ENCODE data around the gene OR2A42. TPM values are rescaled to one million over a fixed set of nuclear protein-coding genes. Genes with fewer than 3 reads are reported as not detected.

Gene OR2A42
- not detected in 2 replicates for total RNA-seq

GRCh38 chr7:144239365-144239764, at the start of gene OR2A42:
TSS of gene OR2A42 (minus strand) at chr7:144239605. CDS start at chr7:144232843, 6,762 bp downstream.

GRCh38 chr7:144269188-144269587, 29.8 kb upstream of the OR2A42 start, which contains the start of gene CTAGE8:
TSS of gene CTAGE8 (minus strand) at chr7:144269288. CDS start at chr7:144269250, 38 bp downstream.

GRCh38 chr7:144264692-144265091, 25.3 kb upstream of the OR2A42 start, which contains the start of gene OR2A7:
TSS of gene OR2A7 (minus strand) at chr7:144264792. CDS start at chr7:144259628, 5,164 bp downstream.

GRCh38 chr7:144195212-144195872, 44.1 kb downstream of the OR2A42 start, which contains the start of gene ARHGEF35:
TSS of gene ARHGEF35 (minus strand) at chr7:144195833. CDS start at chr7:144188383, 7,450 bp downstream.

GRCh38 chr7:144183166-144183565, 56.2 kb downstream of the OR2A42 start, which contains the start of gene CTAGE4:
TSS of gene CTAGE4 (plus strand) at chr7:144183466. CDS start at chr7:144183504, 38 bp downstream.

Other genes starting within 250 kb of the OR2A42 start
- not detected in 2 replicates for gene OR6B1, start 239.3 kb downstream of the OR2A42 start, total RNA-seq
- gene OR2A5, start 190.7 kb downstream of the OR2A42 start, total RNA-seq = not detected in 2 replicates
- not detected in 2 replicates for gene OR2A25, start 169.8 kb downstream of the OR2A42 start, total RNA-seq
- gene OR2A12, start 153.3 kb downstream of the OR2A42 start, total RNA-seq = not detected in 2 replicates
- not detected in 2 replicates for gene OR2A2, start 130.0 kb downstream of the OR2A42 start, total RNA-seq
- not detected in 2 replicates for gene OR2A14, start 116.4 kb downstream of the OR2A42 start, total RNA-seq
- gene CTAGE4, start 56.1 kb downstream of the OR2A42 start, total RNA-seq = 0.86 and 0.88 TPM in 2 replicates
- gene ARHGEF35, start 43.8 kb downstream of the OR2A42 start, total RNA-seq = 0.66 and 1.1 TPM in 2 replicates
- gene OR2A7, start 25.2 kb upstream of the OR2A42 start, total RNA-seq = 0.22 and 0.57 TPM in 2 replicates
- gene CTAGE8, start 29.7 kb upstream of the OR2A42 start, total RNA-seq = under 0.01 TPM in 2 replicates
- 0.14 TPM in 1 of 2 replicates, not detected in the other for gene OR2A1, start 72.8 kb upstream of the OR2A42 start, total RNA-seq
- 2.2 and 3.1 TPM in 2 replicates for gene ARHGEF5, start 115.8 kb upstream of the OR2A42 start, total RNA-seq
- gene NOBOX, start 164.1 kb upstream of the OR2A42 start, total RNA-seq = not detected in 2 replicates